Endothelial cell (in vitro differentiated cells): ENCODE data around the gene PCDHGC5. TPM values are rescaled to one million over a fixed set of nuclear protein-coding genes. Genes with fewer than 3 reads are reported as not detected.

Experiments used
- DNase-seq: peaks from one replicate; pipeline ENCODE4 v3.0.0; 2021; ENCODE audit warnings: low spot score
- H3K27ac Mint-ChIP-seq: one replicate; pipeline ENCODE4 v1.8.0; 2021; ENCODE audit warnings: mixed read lengths, inconsistent platforms; ENCODE audit not compliant: unreplicated experiment
- H3K27me3 Mint-ChIP-seq: one replicate; pipeline ENCODE4 v1.8.0; 2021; ENCODE audit warnings: mild to moderate bottlenecking, moderate library complexity, mixed read lengths, inconsistent platforms; ENCODE audit not compliant: unreplicated experiment
- H3K36me3 Mint-ChIP-seq: one replicate; pipeline ENCODE4 v1.8.0; 2021; ENCODE audit warnings: mild to moderate bottlenecking, low read depth, mixed read lengths, inconsistent platforms; ENCODE audit not compliant: unreplicated experiment
- H3K4me1 Mint-ChIP-seq: one replicate; pipeline ENCODE4 v1.8.0; 2021; ENCODE audit warnings: mild to moderate bottlenecking, mixed read lengths, inconsistent platforms; ENCODE audit not compliant: unreplicated experiment
- H3K4me3 Mint-ChIP-seq: one replicate; pipeline ENCODE4 v1.8.0; 2021; ENCODE audit warnings: mild to moderate bottlenecking, mixed read lengths, inconsistent platforms; ENCODE audit not compliant: unreplicated experiment
- H3K9me3 Mint-ChIP-seq: one replicate; pipeline ENCODE4 v1.8.0; 2021; ENCODE audit warnings: mixed read lengths, inconsistent platforms; ENCODE audit not compliant: unreplicated experiment
- total RNA-seq: library from RNA; stranded (reverse); fragmentation: NEBNext Ultra II Directional; extraction: Animal tissue kit (Norgen Biotek cat#: 25700); gene quantifications from one replicate; pipeline ENCODE4 v1.2.1, GENCODE V29; 2021; ENCODE audit not compliant: unreplicated experiment
- TF ChIP-seq, protein P1 (sequence below): fragments of 200-600 bp; sonication (generic); IDR thresholded peaks from one replicate; pipeline ENCODE4 v1.5.0; 2021; ENCODE audit warnings: antibody characterized with exemption; ENCODE audit not compliant: unreplicated experiment

Gene PCDHGC5
- total RNA-seq, 1 donor from 2014 or later, result 2.9 TPM

DNA sequence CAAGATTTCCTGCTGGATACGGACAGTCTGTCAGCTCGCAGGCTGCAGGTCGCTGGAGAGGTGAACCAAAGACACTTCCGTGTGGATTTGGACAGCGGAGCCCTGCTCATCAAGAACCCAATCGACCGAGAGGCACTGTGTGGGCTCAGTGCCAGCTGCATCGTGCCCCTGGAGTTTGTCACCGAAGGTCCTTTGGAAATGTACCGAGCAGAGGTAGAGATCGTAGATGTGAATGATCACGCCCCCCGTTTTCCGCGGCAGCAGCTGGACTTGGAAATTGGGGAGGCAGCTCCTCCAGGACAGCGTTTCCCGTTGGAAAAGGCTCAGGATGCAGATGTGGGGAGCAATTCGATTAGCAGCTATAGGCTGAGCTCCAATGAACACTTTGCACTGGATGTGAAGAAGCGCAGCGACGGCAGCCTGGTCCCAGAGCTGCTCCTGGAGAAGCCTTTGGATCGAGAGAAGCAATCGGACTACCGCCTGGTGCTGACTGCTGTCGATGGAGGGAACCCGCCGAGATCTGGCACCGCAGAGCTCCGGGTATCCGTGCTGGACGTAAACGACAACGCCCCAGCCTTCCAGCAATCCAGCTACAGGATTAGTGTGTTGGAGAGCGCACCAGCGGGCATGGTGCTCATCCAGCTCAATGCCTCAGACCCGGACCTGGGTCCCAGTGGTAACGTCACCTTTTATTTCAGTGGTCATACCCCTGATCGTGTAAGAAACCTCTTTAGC is 3.4 kb upstream of the PCDHGC5 start:
- Mint-ChIP-seq H3K36me3 (peaks cover 49% of the 10 kb centered on the region), H3K9me3 (no peaks in the 10 kb centered on the region), H3K27me3 (peaks cover 12% of the 10 kb centered on the region), H3K4me1 (peaks cover 42% of the 10 kb centered on the region), H3K27ac (no peak overlapping the region), H3K4me3 (peak overlapping the region; percentile 76)
- DNase-seq, result no peak
- TF ChIP-seq, protein P1, sequence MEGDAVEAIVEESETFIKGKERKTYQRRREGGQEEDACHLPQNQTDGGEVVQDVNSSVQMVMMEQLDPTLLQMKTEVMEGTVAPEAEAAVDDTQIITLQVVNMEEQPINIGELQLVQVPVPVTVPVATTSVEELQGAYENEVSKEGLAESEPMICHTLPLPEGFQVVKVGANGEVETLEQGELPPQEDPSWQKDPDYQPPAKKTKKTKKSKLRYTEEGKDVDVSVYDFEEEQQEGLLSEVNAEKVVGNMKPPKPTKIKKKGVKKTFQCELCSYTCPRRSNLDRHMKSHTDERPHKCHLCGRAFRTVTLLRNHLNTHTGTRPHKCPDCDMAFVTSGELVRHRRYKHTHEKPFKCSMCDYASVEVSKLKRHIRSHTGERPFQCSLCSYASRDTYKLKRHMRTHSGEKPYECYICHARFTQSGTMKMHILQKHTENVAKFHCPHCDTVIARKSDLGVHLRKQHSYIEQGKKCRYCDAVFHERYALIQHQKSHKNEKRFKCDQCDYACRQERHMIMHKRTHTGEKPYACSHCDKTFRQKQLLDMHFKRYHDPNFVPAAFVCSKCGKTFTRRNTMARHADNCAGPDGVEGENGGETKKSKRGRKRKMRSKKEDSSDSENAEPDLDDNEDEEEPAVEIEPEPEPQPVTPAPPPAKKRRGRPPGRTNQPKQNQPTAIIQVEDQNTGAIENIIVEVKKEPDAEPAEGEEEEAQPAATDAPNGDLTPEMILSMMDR, result no peak

DNA sequence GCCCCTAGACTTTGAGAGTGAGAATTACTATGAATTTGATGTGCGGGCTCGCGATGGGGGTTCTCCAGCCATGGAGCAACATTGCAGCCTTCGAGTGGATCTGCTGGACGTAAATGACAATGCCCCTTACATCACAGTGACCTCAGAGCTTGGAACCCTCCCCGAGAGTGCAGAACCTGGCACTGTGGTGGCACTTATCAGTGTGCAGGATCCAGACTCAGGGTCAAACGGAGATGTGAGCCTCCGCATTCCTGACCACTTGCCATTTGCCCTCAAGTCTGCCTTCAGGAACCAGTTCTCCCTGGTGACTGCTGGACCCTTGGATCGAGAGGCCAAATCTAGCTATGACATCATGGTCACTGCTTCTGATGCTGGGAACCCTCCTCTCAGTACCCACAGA is 2.8 kb upstream of the PCDHGC5 start:
- Mint-ChIP-seq H3K4me3 (peak overlapping the region; percentile 77), H3K4me1 (peaks cover 48% of the 10 kb centered on the region), H3K27me3 (peaks cover 17% of the 10 kb centered on the region), H3K9me3 (no peaks in the 10 kb centered on the region), H3K36me3 (peaks cover 50% of the 10 kb centered on the region), H3K27ac (no peak overlapping the region)
- no peak for DNase-seq
- TF ChIP-seq, protein P1, result no peak

- Mint-ChIP-seq H3K4me3 (peak overlapping the region; percentile 62), H3K36me3 (peaks cover 51% of the 10 kb centered on the region), H3K27me3 (peaks cover 17% of the 10 kb centered on the region)
Measured at GRCh38 chr5:141487131-141487530, 1.8 kb upstream of the PCDHGC5 start.

DNA sequence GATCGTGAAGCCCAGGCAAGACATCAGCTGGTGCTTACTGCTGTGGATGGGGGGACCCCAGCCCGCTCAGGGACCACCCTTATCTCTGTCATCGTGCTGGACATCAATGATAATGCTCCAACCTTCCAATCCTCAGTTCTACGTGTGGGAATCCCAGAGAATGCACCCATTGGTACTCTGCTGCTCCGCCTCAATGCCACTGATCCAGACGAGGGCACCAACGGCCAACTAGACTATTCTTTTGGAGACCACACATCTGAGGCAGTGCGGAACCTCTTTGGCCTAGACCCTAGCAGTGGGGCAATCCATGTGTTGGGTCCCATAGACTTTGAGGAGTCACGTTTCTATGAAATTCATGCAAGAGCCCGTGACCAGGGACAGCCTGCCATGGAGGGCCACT is 960 bp downstream of the PCDHGC5 start:
- DNase-seq, result no peak
- H3K27ac Mint-ChIP-seq, result no peak overlapping the region
- TF ChIP-seq, protein P1, result no peak
- no peak overlapping the region for H3K4me3 Mint-ChIP-seq
- no peaks in the 10 kb centered on the region for H3K9me3 Mint-ChIP-seq
- H3K36me3 Mint-ChIP-seq, result peaks cover 51% of the 10 kb centered on the region
- H3K4me1 Mint-ChIP-seq, result peaks cover 41% of the 10 kb centered on the region
- H3K27me3 Mint-ChIP-seq, result peaks cover 20% of the 10 kb centered on the region

More at GRCh38 chr5:141487131-141487530, 1.8 kb upstream of the PCDHGC5 start:
- DNase-seq, result no peak
- TF ChIP-seq, protein P1, result no peak
- Mint-ChIP-seq H3K27ac (no peak overlapping the region), H3K9me3 (no peaks in the 10 kb centered on the region), H3K4me1 (peaks cover 53% of the 10 kb centered on the region)

DNA sequence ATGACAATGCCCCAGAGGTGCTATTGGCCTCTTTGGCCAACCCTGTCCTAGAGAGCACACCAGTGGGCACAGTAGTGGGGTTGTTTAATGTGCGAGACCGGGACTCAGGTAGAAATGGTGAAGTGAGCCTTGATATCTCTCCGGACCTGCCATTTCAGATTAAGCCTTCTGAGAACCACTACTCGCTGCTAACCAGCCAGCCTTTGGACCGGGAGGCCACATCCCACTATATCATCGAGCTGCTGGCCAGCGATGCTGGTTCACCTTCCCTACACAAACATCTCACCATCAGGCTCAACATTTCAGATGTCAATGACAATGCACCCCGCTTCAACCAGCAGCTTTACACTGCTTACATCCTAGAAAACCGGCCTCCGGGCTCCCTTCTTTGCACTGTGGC is 1.4 kb downstream of the PCDHGC5 start:
- Mint-ChIP-seq H3K36me3 (peaks cover 51% of the 10 kb centered on the region), H3K27ac (no peak overlapping the region), H3K4me1 (peaks cover 38% of the 10 kb centered on the region), H3K27me3 (peaks cover 20% of the 10 kb centered on the region), H3K4me3 (peak overlapping the region; percentile 78), H3K9me3 (no peaks in the 10 kb centered on the region)
- no peak for DNase-seq
- TF ChIP-seq, protein P1, result no peak
